Endothelial cell (in vitro differentiated cells): ENCODE results near the gene VOPP1. TPM values are rescaled to one million over a fixed set of nuclear protein-coding genes. Genes with fewer than 3 reads are reported as not detected.

Source experiments
- DNase-seq: peaks from one replicate; pipeline ENCODE4 v3.0.0; 2021; ENCODE audit warnings: low spot score
- H3K27ac Mint-ChIP-seq: one replicate; pipeline ENCODE4 v1.8.0; 2021; ENCODE audit warnings: mixed read lengths, inconsistent platforms; ENCODE audit not compliant: unreplicated experiment
- H3K27me3 Mint-ChIP-seq: one replicate; pipeline ENCODE4 v1.8.0; 2021; ENCODE audit warnings: mild to moderate bottlenecking, moderate library complexity, mixed read lengths, inconsistent platforms; ENCODE audit not compliant: unreplicated experiment
- H3K36me3 Mint-ChIP-seq: one replicate; pipeline ENCODE4 v1.8.0; 2021; ENCODE audit warnings: mild to moderate bottlenecking, low read depth, mixed read lengths, inconsistent platforms; ENCODE audit not compliant: unreplicated experiment
- H3K4me1 Mint-ChIP-seq: one replicate; pipeline ENCODE4 v1.8.0; 2021; ENCODE audit warnings: mild to moderate bottlenecking, mixed read lengths, inconsistent platforms; ENCODE audit not compliant: unreplicated experiment
- H3K4me3 Mint-ChIP-seq: one replicate; pipeline ENCODE4 v1.8.0; 2021; ENCODE audit warnings: mild to moderate bottlenecking, mixed read lengths, inconsistent platforms; ENCODE audit not compliant: unreplicated experiment
- H3K9me3 Mint-ChIP-seq: one replicate; pipeline ENCODE4 v1.8.0; 2021; ENCODE audit warnings: mixed read lengths, inconsistent platforms; ENCODE audit not compliant: unreplicated experiment
- CTCF ChIP-seq: fragments of 200-600 bp; sonication (generic); IDR thresholded peaks from one replicate; pipeline ENCODE4 v1.5.0; 2021; ENCODE audit warnings: antibody characterized with exemption; ENCODE audit not compliant: unreplicated experiment
- total RNA-seq: library from RNA; stranded (reverse); fragmentation: NEBNext Ultra II Directional; extraction: Animal tissue kit (Norgen Biotek cat#: 25700); gene quantifications from one replicate; pipeline ENCODE4 v1.2.1, GENCODE V29; 2021; ENCODE audit not compliant: unreplicated experiment

Gene VOPP1
- total RNA-seq, 1 donor from 2014 or later: 54.2 TPM

GRCh38 chr7:55500117-55500756 is 72.1 kb downstream of the VOPP1 start:
- H3K27me3 Mint-ChIP-seq: peaks cover 6% of the 10 kb centered on the region
- DNase-seq: no peak
- H3K27ac Mint-ChIP-seq: no peak overlapping the region
- H3K9me3 Mint-ChIP-seq: no peaks in the 10 kb centered on the region
- no peak overlapping the region for H3K4me3 Mint-ChIP-seq
- H3K4me1 Mint-ChIP-seq: peaks cover 11% of the 10 kb centered on the region
- TF ChIP-seq CTCF: no peak
- no peaks in the 10 kb centered on the region for H3K36me3 Mint-ChIP-seq

GRCh38 chr7:55499591-55499990 is 72.7 kb downstream of the VOPP1 start:
- H3K9me3 Mint-ChIP-seq: no peaks in the 10 kb centered on the region
- no peak overlapping the region for H3K27ac Mint-ChIP-seq
- DNase-seq: no peak
- H3K36me3 Mint-ChIP-seq: no peaks in the 10 kb centered on the region
- no peak for TF ChIP-seq CTCF
- peaks cover 6% of the 10 kb centered on the region for H3K27me3 Mint-ChIP-seq
- H3K4me1 Mint-ChIP-seq: peaks cover 5% of the 10 kb centered on the region
- H3K4me3 Mint-ChIP-seq: no peak overlapping the region

DNA sequence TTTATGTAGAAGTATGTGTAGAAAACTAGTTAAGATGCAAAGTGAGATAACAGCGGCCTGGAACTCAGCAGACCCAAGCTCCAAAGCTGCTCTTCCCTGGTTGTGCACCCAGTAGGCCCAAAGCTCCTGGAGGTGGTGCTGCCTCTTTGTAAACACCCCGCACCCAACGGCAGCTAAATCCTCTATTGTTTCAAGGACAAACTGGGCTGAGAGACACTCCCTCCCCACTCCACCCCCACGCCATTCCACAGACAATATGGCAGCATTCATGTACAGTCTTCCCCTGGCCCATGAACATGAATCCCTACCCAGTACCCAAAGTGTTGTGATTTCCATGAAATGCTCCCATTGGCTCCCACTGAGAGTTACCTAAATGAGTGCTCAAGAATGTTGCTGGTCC is 73.5 kb downstream of the VOPP1 start:
- H3K36me3 Mint-ChIP-seq: no peaks in the 10 kb centered on the region
- H3K27me3 Mint-ChIP-seq: peaks cover 7% of the 10 kb centered on the region
- no peak overlapping the region for H3K27ac Mint-ChIP-seq
- no peaks in the 10 kb centered on the region for H3K4me1 Mint-ChIP-seq
- no peaks in the 10 kb centered on the region for H3K9me3 Mint-ChIP-seq
- DNase-seq: no peak
- no peak overlapping the region for H3K4me3 Mint-ChIP-seq
- TF ChIP-seq CTCF: no peak

DNA sequence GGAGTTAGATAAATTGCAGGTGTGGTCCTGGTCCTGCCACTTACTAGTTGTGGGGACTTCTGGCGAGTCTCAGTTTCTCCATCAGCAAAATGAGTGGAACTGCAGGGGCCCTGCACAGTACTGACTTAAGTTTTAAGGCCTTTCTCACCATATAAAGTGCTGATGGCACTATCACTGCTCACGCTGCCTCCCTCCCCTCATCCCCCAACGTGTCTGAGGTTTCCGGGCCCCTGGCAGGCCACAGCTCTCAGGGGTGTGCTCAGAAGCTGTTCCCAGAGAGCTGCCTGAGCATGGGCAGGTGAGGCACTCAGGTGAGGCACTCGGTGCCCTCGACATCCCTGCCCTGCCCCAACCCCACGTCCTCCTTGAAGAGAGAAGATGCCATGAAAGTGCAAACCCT is 74.2 kb downstream of the VOPP1 start:
- peaks cover 7% of the 10 kb centered on the region for H3K27me3 Mint-ChIP-seq
- H3K4me1 Mint-ChIP-seq: no peaks in the 10 kb centered on the region
- no peak for DNase-seq
- no peak for TF ChIP-seq CTCF
- peaks cover under 1% of the 10 kb centered on the region for H3K36me3 Mint-ChIP-seq
- H3K4me3 Mint-ChIP-seq: no peak overlapping the region
- H3K9me3 Mint-ChIP-seq: no peaks in the 10 kb centered on the region
- no peak overlapping the region for H3K27ac Mint-ChIP-seq

DNA sequence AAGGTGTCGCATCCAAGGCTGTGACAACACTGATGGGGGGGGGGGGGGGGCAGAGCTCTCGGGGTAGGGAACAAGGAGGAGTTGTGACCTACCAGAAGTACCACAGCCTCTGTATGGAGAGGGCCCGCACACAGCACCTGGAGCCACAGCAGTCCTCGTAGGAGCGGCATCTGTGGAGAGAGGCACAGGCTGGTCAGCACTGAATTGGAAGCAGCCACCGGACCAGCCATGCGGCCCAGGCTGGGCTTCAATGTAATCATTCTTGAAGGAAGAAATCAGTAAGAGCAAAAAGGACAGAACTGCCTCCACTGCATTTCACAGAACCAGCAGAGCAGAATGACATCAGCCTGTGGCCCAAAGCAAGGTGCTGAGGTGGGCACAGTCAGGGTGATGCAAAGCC is 74.8 kb downstream of the VOPP1 start:
- peaks cover 7% of the 10 kb centered on the region for H3K36me3 Mint-ChIP-seq
- H3K4me1 Mint-ChIP-seq: no peaks in the 10 kb centered on the region
- H3K27me3 Mint-ChIP-seq: peaks cover 7% of the 10 kb centered on the region
- no peak for DNase-seq
- no peaks in the 10 kb centered on the region for H3K9me3 Mint-ChIP-seq
- H3K4me3 Mint-ChIP-seq: no peak overlapping the region
- no peak overlapping the region for H3K27ac Mint-ChIP-seq
- TF ChIP-seq CTCF: no peak
